OCI-LY1 (cell line): Measurements from ENCODE around the gene C2CD2L.

Experiments
- H2AFZ ChIP-seq: fragments of 200-600 bp; sonication (generic), shearing (Covaris generic); 2 replicates; pipeline ENCODE4 v1.6.0; 2014; ENCODE audit warnings: antibody characterized with exemption, mild to moderate bottlenecking, low read length
- H3F3A ChIP-seq: fragments of 200-600 bp; sonication (generic), shearing (Covaris generic); 2 replicates; pipeline ENCODE4 v1.6.0; 2014; ENCODE audit warnings: mild to moderate bottlenecking, antibody characterized with exemption, low read length, moderate library complexity; ENCODE audit not compliant: insufficient read depth
- H3K27ac ChIP-seq: fragments of 200-600 bp; sonication (generic); 2 replicates; pipeline ENCODE4 v1.5.1; 2014; ENCODE audit warnings: low read length, mixed run types, mild to moderate bottlenecking, low read depth; ENCODE audit not compliant: poor library complexity, severe bottlenecking
- H3K27me3 ChIP-seq: fragments of 200-600 bp; sonication (generic); 2 replicates; pipeline ENCODE4 v1.6.0; 2014; ENCODE audit warnings: antibody characterized with exemption, mild to moderate bottlenecking, low read length, moderate library complexity; ENCODE audit not compliant: insufficient read depth
- H3K36me3 ChIP-seq: fragments of 200-600 bp; sonication (generic); 2 replicates; pipeline ENCODE4 v1.6.1; 2014; ENCODE audit warnings: mild to moderate bottlenecking, antibody characterized with exemption, low read length, moderate library complexity, mixed read lengths; ENCODE audit not compliant: insufficient read depth
- H3K4me1 ChIP-seq: fragments of 200-600 bp; sonication (generic); 2 replicates; pipeline ENCODE4 v1.5.1; 2014; ENCODE audit warnings: mild to moderate bottlenecking, low read length, moderate library complexity; ENCODE audit not compliant: insufficient read depth, severe bottlenecking
- H3K4me2 ChIP-seq: fragments of 200-600 bp; sonication (generic), shearing (Covaris generic); 2 replicates; pipeline ENCODE4 v1.6.1; 2014; ENCODE audit warnings: low read length
- H3K4me3 ChIP-seq: fragments of 200-600 bp; sonication (generic); 2 replicates; pipeline ENCODE4 v1.5.1; 2014; ENCODE audit warnings: low read length, low read depth, mild to moderate bottlenecking, mixed read lengths; ENCODE audit not compliant: poor library complexity, severe bottlenecking
- H3K79me2 ChIP-seq: fragments of 200-600 bp; shearing (Covaris generic); 2 replicates; pipeline ENCODE4 v1.6.1; 2016; ENCODE audit warnings: mixed run types, low read length, mixed read lengths; ENCODE audit not compliant: insufficient read depth
- H3K9ac ChIP-seq: fragments of 200-600 bp; sonication (generic), shearing (Covaris generic); 2 replicates; pipeline ENCODE4 v1.6.1; 2014; ENCODE audit warnings: mild to moderate bottlenecking, low read length, mixed read lengths
- H3K9me2 ChIP-seq: fragments of 200-600 bp; sonication (generic), shearing (Covaris generic); 2 replicates; pipeline ENCODE4 v1.6.1; 2014; ENCODE audit warnings: low read depth, mild to moderate bottlenecking, low read length, mixed read lengths
- H3K9me3 ChIP-seq: fragments of 200-600 bp; shearing (Covaris generic); 2 replicates; pipeline ENCODE4 v1.6.1; 2014; ENCODE audit warnings: low read length, mixed read lengths
- H4K20me1 ChIP-seq: fragments of 200-600 bp; sonication (generic), shearing (Covaris generic); 2 replicates; pipeline ENCODE4 v1.6.0; 2016; ENCODE audit warnings: mild to moderate bottlenecking, low read length; ENCODE audit not compliant: insufficient read depth
- CTCF ChIP-seq: fragments of 200-600 bp; sonication (generic), shearing (Covaris generic); IDR thresholded peaks from 2 replicates; pipeline ENCODE4 v1.5.1; 2017; ENCODE audit warnings: mild to moderate bottlenecking, antibody characterized with exemption, low read length, moderate library complexity, mixed read lengths
- EZH2 ChIP-seq: fragments of 200-600 bp; sonication (generic), shearing (Covaris generic); IDR thresholded peaks from 2 replicates; pipeline ENCODE4 v1.8.0; 2017; ENCODE audit warnings: borderline replicate concordance, mixed run types, mild to moderate bottlenecking, antibody characterized with exemption, low read length, moderate library complexity, mixed read lengths

Gene C2CD2L

GRCh38 chr11:119121811-119122124 lies 14.6 kb downstream of the C2CD2L start:
- H3K27ac ChIP-seq: no peak overlapping the region
- no peaks in the 10 kb centered on the region for H3K9me2 ChIP-seq
- no peaks in the 10 kb centered on the region for H3K27me3 ChIP-seq
- peaks cover 22% of the 10 kb centered on the region for H3K4me1 ChIP-seq
- H3K9me3 ChIP-seq: no peaks in the 10 kb centered on the region
- H3K4me2 ChIP-seq: peak overlapping the region; percentile 77
- peak overlapping the region; percentile 98 for H3K4me3 ChIP-seq
- no peaks in the 10 kb centered on the region for H4K20me1 ChIP-seq
- no peaks in the 10 kb centered on the region for H3F3A ChIP-seq
- no peak overlapping the region for H2AFZ ChIP-seq
- TF ChIP-seq CTCF (no peak), EZH2 (no peak)
- peaks cover 4% of the 10 kb centered on the region for H3K79me2 ChIP-seq
- H3K36me3 ChIP-seq: peaks cover 11% of the 10 kb centered on the region
- peak overlapping the region; percentile 91 for H3K9ac ChIP-seq

DNA sequence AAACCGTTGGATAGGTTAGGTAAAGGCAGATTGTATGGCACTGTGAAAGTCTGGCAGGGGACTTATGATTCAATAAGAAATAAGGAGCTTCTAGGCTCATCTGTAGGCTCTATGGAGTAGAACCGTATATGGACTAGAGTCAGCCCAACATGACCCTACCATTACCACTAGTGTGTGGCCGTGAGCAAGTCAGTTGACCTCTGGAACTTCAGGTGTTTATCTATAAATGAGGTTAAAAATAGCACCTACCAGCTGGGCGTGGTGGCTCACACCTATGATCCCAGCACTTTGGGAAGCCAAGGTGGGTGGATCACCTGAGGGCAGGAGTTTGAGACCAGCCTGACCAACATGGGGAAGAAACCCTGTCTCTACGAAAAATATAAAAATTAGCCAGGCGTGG lies 18.7 kb downstream of the C2CD2L start:
- Histone ChIP-seq H3K9me2 (no peaks in the 10 kb centered on the region), H3K27ac (no peak overlapping the region), H3F3A (no peaks in the 10 kb centered on the region), H2AFZ (no peak overlapping the region), H3K79me2 (peaks cover 4% of the 10 kb centered on the region), H3K4me1 (peaks cover 16% of the 10 kb centered on the region), H3K9ac (no peak overlapping the region), H3K27me3 (no peaks in the 10 kb centered on the region), H3K4me2 (no peak overlapping the region), H3K4me3 (no peak overlapping the region), H3K9me3 (no peaks in the 10 kb centered on the region), H3K36me3 (peaks cover 9% of the 10 kb centered on the region), H4K20me1 (no peaks in the 10 kb centered on the region)
- no peak for TF ChIP-seq CTCF
- TF ChIP-seq EZH2: no peak

DNA sequence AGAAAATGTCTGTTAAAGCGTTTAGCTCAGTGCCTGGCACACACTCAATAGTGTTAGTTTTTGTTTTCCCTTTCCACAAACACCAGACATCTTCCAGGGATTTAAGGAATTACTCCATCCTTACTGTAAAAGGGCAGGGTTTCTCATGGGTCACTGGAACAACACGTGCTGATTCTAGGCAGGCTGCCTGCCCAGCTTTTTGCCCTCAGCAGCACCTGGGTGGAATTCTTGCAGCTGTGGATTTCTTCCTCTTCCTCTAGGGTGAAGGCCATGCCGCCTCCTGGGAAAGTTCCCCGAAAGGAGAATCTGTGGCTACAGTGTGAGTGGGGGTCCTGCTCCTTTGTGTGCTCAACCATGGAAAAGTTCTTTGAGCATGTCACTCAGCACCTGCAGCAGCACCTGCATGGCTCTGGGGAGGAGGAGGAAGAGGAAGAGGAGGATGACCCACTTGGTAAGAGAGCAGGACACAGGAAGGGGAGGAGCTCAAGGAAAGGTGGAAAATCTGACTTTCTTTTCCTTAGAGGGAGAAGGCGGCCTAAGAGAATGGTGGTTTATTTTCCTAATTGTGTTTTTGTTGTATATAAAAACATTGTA lies 19.6 kb downstream of the C2CD2L start:
- Histone ChIP-seq H3F3A (no peaks in the 10 kb centered on the region), H3K4me1 (peaks cover 13% of the 10 kb centered on the region), H3K27me3 (no peaks in the 10 kb centered on the region), H2AFZ (no peak overlapping the region), H3K9me3 (no peaks in the 10 kb centered on the region), H3K79me2 (peaks cover 4% of the 10 kb centered on the region), H3K4me3 (no peak overlapping the region), H3K4me2 (no peak overlapping the region), H3K9ac (no peak overlapping the region), H3K9me2 (no peaks in the 10 kb centered on the region), H3K36me3 (peaks cover 17% of the 10 kb centered on the region), H3K27ac (peak overlapping the region; percentile 12), H4K20me1 (no peaks in the 10 kb centered on the region)
- no peak for TF ChIP-seq CTCF
- no peak for TF ChIP-seq EZH2
